HG02798 (cell line): ENCODE results near the gene SDK2.

Source experiments
- ATAC-seq: cut with Tn5 transposase; IDR thresholded peaks from one replicate; pipeline ENCODE4 v1.9.1; 2021; ENCODE audit warnings: mild to moderate bottlenecking; ENCODE audit not compliant: unreplicated experiment, poor library complexity

Gene SDK2

DNA sequence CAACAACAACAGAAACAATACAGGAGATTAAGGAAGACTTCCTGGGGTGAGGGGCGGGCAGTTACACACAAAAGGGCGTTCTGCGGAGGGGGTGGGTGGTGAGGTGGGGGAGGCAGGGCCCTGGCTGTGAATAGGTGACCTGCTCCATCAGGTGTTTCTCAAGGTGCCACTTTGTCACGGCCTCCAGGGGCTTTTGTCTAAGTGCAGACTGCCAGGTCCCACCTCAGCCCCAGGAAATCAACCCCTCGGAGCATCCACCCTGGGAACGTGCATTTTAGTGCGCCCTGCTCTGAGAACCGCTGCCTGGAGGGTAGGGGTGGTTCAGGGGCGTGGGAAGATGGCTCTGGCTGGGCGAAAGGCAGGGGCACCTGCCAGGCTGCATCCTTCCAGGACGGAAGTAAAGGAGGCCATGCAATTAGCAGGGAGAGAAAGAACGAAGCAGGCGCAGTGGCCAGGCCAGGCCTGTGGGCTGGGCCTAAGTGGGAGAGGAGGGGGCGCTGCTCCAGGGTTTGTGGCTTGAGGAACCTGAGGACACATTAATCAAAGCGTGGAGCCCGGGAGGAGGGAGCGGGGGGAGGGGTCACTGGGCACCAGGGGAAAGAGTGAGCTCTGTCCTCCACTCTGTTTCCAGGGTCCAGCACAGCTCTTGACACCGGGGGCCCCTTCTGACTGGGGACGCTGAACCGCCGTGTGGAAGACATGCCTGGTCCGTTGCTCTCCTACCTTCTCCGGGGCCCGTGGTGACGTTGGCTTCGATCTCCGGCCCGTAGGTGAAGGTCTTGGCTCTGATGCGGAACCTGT lies 283.1 kb downstream of the SDK2 start:
- no peak for ATAC-seq

GRCh38 chr17:73359987-73360410 lies 284.2 kb downstream of the SDK2 start:
- ATAC-seq, result no peak

GRCh38 chr17:73359352-73359751 lies 284.9 kb downstream of the SDK2 start:
- no peak for ATAC-seq

- no peak for ATAC-seq
Measured at GRCh38 chr17:73358668-73359067, 285.6 kb downstream of the SDK2 start.

DNA sequence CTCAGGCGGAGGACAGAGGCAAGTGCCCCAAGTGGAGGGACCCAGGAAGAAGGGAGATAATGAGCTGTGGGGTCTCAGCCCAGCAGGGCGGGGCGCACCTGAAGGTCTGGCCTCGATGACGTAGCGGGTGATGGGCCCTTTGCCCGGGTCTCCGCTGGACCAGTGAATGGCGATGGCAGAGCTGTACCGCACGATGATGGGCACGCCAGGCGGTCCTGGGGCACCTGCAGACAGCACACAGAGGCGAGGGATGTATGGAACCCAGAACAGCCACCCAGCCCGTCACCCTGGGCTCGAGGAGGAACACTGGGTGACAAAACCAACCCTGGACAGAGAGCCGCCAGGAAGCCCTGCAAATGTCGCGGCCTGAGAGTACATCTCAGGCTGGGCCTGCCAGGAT lies 286.3 kb downstream of the SDK2 start:
- no peak for ATAC-seq

- no peak for ATAC-seq
Measured at GRCh38 chr17:73357318-73357717, 286.9 kb downstream of the SDK2 start.

- ATAC-seq, result no peak
Measured at GRCh38 chr17:73356561-73357170, 287.6 kb downstream of the SDK2 start.

GRCh38 chr17:73354423-73355284 lies 289.6 kb downstream of the SDK2 start:
- no peak for ATAC-seq

DNA sequence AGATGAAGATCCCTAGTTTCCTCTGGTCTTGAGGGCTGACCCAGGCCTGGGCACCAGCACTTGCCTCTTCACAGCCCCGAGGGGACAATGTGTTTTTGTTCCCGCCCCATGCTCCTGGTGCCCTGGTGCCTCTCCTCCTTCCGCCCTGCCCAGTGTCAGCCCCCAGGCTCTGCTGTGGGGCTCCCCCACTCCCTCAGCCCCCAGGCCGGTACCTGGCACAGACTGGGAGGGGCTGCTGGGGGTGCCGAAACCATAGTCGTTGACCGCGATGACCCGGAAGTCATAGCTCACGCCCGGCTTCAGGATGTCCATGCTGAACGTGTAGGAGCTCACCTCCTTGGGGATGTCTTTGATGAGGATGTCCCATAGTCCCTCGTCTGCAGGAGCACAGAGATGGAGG lies 292.0 kb downstream of the SDK2 start:
- no peak for ATAC-seq

DNA sequence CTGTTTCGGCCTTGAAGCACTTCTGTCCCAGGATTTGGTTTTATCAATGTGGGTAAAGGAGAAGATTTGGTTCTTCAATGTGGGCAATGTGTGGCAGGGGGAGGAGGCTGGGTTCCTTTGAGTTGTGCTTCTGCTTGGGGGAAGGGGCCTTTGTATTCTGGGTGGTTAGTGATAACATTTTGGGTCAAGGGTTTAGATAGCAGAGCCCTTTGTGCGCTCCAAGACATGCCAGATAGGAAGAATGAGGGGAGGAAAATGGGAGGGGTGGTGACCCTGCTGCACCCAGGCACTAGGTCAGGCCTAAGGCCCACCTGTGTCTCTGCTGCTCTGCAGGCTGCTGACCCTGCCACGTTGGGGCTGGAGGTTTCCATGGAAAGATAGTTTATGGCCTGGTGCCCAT lies 292.5 kb downstream of the SDK2 start:
- no peak for ATAC-seq

- no peak for ATAC-seq
Measured at GRCh38 chr17:73350864-73351263, 293.4 kb downstream of the SDK2 start.

DNA sequence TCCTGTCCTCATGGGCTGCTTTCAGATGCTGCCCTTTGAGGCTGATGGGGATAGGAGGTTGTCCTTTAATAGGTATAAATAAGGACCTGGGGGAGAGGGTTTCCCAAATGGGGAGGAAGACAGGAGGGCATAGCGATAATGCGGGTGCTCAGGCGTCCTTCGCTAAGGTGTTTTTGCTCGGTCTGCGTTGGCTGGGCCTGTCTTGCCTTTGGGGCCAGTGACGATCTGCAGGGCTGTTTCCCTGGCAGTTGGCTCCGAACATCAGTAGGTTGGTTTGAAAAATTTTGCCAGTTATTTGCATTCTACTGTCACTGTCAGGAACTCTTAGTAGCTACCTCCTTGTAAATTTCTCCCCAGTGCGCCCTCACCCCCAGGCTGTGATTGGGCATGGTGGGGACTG lies 294.6 kb downstream of the SDK2 start:
- no peak for ATAC-seq

DNA sequence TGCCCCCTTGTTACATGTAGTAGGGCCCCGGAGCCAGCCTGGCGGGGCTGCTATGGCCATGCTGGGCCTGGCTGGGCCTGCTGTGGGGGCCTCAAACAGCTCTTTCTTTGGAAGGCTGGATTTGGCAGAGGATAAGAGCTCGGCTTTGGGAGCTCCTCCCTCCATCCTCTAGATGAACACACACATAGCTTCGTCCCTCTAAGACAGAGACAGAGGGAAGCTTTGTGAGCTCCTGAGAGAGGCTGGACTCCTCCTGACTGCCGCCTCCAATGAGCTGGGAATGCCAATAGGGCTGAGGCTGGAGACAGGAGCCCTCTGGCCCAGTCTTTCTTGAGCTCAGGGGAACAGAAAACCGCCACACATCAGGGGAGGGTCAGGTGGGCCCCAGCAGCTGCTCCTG lies 295.1 kb downstream of the SDK2 start:
- ATAC-seq, result no peak

GRCh38 chr17:73348829-73349095 lies 295.5 kb downstream of the SDK2 start:
- no peak for ATAC-seq

DNA sequence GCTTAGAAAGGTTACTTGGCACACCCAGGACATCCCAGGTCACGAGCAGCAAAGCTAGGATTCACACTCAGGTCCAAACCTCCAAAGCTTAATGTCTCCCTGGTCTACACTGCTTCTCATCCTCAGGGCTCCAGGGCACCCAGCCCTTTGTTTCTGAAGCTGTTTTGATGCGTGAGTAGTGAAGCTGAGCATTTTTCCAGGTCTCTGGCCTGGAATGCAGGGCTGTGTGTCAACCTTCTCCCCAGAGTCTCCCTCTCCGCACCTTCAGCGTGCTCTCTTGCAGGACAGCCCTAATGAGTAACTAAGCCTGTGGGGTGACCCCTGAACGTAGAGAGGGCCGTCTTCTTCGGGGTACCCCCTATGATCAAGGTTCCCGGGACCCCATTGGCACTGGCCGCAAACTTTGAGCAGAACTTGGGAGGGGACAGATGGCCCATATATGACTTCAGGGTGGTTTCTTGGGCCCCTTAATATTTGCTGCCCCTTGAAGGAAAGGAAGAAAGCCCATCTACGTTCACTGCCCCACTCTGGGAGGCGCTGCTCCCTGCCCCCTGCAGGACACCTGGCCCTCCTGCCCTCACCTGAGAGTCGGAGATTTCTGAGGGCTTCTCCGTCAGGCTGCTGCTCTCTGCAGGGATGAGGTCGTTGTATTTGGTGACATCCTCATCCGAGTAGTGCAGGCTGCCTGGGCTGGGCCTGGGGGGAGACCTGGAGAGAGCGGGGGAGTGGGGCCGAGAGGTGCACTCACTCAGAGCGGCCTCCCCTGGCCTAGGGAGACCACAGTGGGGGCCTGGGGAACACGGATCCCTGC lies 296.0 kb downstream of the SDK2 start:
- no peak for ATAC-seq

- ATAC-seq, result no peak
Measured at GRCh38 chr17:73347351-73347750, 296.9 kb downstream of the SDK2 start.

DNA sequence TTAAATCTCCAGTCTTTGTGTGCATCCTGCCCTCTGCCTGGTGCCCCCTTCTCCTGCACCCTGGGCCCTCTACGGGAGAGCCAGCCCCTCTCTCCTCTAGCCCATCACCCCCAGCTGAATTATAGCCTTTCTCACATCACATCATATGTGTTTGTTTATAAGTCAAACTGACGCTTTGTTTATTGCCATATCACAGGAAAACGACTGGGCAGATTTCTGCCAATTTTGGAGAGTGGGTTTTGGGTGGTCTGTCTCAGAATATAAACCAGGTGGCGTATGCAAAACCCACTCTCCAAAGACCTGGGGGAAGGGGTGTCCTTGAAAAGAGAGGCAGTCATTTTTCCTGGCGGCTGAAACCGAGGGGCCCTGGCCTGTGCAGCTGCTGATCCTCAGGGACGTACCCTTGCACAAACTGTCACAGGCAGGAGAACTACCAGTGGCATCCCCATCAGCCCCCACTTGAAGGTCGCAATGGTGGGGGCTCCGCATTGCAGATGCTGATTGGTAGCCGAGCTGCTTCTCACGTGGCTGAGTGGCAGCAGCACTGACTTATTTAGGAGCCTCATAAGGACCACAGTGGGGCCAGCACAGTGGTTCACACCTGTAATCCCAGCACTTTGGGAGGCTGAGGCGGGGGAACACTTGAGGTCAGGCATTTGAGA lies 297.6 kb downstream of the SDK2 start:
- ATAC-seq, result no peak

DNA sequence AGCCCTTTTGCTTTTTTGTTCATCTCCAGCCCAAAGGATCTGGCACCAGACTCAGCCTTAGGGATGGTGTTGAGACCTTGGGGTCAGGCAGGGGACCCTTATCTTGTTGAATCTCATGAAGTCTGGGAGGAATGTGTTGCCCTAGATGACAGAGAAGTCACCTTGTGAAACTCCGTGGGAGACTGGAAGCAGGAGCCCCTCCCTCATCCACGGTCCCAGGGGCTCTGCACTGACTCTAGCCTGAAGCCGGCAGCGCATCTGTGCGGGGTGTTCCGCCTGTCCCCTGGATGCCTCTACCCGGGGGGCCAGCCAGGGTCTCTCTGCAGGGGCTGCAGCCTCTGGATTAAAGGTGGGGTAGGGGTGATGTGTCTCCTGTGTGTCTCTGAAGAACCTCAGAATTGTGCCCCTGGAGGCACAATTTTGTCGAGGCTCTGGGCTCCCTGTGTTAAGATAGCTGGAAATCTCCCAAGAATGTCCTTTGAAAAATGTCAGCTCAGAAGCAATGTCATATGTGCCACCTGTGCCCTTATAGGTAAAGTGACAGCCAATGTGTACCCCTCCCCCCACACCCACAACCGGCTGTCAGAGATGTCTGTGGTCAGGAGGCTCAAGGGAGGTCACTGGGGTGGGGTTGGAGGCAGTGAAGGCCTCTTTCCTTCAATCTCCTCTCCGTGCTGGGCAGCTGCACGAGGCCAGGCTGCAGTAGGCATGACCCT lies 300.3 kb downstream of the SDK2 start:
- no peak for ATAC-seq

- no peak for ATAC-seq
Measured at GRCh38 chr17:73343168-73343634, 301.0 kb downstream of the SDK2 start.
